Measurements from ENCODE around the gene ELOA.

GRCh38 chr1:23718482-23718881 lies 24.8 kb upstream of the ELOA start:
- TF ChIP-seq CTCF (IDR thresholded peaks at IDR 0.05) (peak; percentile 17 to 44 (median 31)), POLR2A (IDR thresholded peaks at IDR 0.05) (no peak)

All from transverse colon (tissue), 3 donors.